NCI-H1436 (cell line): ENCODE measurements around the gene HSPBP1.

Experiments used
- DNase-seq: peaks from one replicate; lab custom pipeline; 2025; lab: John Stamatoyannopoulos, UW

The HSPBP1 gene

GRCh38 chr19:55275851-55276719 lies 3.8 kb downstream of the HSPBP1 start:
- DNase-seq = no peak

GRCh38 chr19:55273978-55274707 lies 5.8 kb downstream of the HSPBP1 start:
- DNase-seq = no peak

- DNase-seq = no peak
These were observed 7.8 kb downstream of the HSPBP1 start for GRCh38 chr19:55272142-55272541.

- no peak for DNase-seq
These were observed 9.6 kb downstream of the HSPBP1 start for GRCh38 chr19:55270172-55270942.

- DNase-seq = no peak
These were observed 10.6 kb downstream of the HSPBP1 start for GRCh38 chr19:55269299-55269698.

- DNase-seq = no peak
These were observed 13.1 kb downstream of the HSPBP1 start for GRCh38 chr19:55266840-55267239.

GRCh38 chr19:55266404-55266803 lies 13.5 kb downstream of the HSPBP1 start:
- no peak for DNase-seq

GRCh38 chr19:55265723-55266386 lies 14.1 kb downstream of the HSPBP1 start:
- DNase-seq = no peak

- DNase-seq = no peak
These were observed 14.7 kb downstream of the HSPBP1 start for GRCh38 chr19:55265173-55265572.

GRCh38 chr19:55264531-55264930 lies 15.4 kb downstream of the HSPBP1 start:
- DNase-seq = no peak

GRCh38 chr19:55262359-55262758 lies 17.6 kb downstream of the HSPBP1 start:
- no peak for DNase-seq

- DNase-seq = no peak
These were observed 18.2 kb downstream of the HSPBP1 start for GRCh38 chr19:55261671-55262126.

- DNase-seq = no peak
These were observed 20.2 kb downstream of the HSPBP1 start for GRCh38 chr19:55259540-55260210.

GRCh38 chr19:55258828-55259539 lies 20.9 kb downstream of the HSPBP1 start, which contains the start of gene PPP6R1:
TSS of gene PPP6R1 (minus strand) at chr19:55259017. CDS start at chr19:55247103, 11,914 bp downstream.
- DNase-seq = peak; percentile 99

GRCh38 chr19:55258476-55258827 lies 21.5 kb downstream of the HSPBP1 start:
- peak; percentile 22 for DNase-seq

- DNase-seq = no peak
These were observed 22.2 kb downstream of the HSPBP1 start for GRCh38 chr19:55257461-55258420.

- DNase-seq = no peak
These were observed 23.1 kb downstream of the HSPBP1 start for GRCh38 chr19:55256562-55257460.
